ENCODE data around the gene BICDL2. TPM values are rescaled to one million over a fixed set of nuclear protein-coding genes. Genes with fewer than 3 reads are reported as not detected.
"Not testable (repeated sequence)": the region's sequence is repeated elsewhere in the genome, so short reads cannot be mapped to it uniquely, and the experiment has no call there.

Gene BICDL2
- total and polyA plus RNA-seq, 5 donors = not detected

GRCh38 chr16:3074860-3075522 lies 38.2 kb upstream of the BICDL2 start:
- DNase-seq (peak in 1 of 3 donors; percentile 69), ATAC-seq (peak; percentile 18 to 22)
- H3K9me3 ChIP-seq (ENCODE audit: control insufficient read depth, low read length) = no peaks in the 10 kb centered on the region
- no peaks in the 10 kb centered on the region for H3K27me3 ChIP-seq (ENCODE audit: control insufficient read depth, insufficient read depth)
- H3K27ac ChIP-seq (ENCODE audit: low read length) = no peak overlapping the region
- 53% methylated on average over 9 of the region's 9 CpGs for WGBS
- intact Hi-C loops (cut with DNase I) = no loop called here
- H3K4me1 ChIP-seq (ENCODE audit: control insufficient read depth, insufficient read depth, low read length) = no peaks in the 10 kb centered on the region
- H3K4me3 ChIP-seq (ENCODE audit: low read length) = no peak overlapping the region

DNA sequence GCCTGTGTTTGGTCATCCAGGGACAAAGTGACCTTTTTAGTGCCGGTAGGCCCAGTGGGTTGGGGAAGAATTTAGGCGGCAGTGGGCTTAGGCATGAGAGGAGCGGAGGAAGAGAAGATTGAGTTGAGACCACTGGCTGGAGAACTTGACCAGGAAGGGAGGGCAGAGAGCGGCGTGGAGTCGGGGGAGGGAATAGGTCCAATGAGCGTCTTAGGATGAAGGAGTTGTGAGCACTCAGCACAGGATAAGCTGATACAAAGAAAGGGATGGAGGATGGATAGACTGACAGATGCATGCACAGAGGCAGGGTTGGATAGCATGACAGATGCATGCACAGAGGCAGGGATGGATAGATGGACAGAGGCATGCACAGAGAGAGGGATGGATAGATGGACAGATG lies 36.7 kb upstream of the BICDL2 start:
- Histone ChIP-seq H3K4me1 (ENCODE audit: control insufficient read depth, insufficient read depth, low read length) (no peaks in the 10 kb centered on the region), H3K27ac (ENCODE audit: low read length) (no peak overlapping the region), H3K9me3 (ENCODE audit: control insufficient read depth, low read length) (no peaks in the 10 kb centered on the region), H3K4me3 (ENCODE audit: low read length) (no peak overlapping the region), H3K27me3 (ENCODE audit: control insufficient read depth, insufficient read depth) (no peaks in the 10 kb centered on the region)
- intact Hi-C loops (cut with DNase I) = no loop called here
- 87% methylated on average over 7 of the region's 7 CpGs for WGBS
- DNase-seq = peak in 1 of 3 donors; percentile 14
- ATAC-seq = no peak

DNA sequence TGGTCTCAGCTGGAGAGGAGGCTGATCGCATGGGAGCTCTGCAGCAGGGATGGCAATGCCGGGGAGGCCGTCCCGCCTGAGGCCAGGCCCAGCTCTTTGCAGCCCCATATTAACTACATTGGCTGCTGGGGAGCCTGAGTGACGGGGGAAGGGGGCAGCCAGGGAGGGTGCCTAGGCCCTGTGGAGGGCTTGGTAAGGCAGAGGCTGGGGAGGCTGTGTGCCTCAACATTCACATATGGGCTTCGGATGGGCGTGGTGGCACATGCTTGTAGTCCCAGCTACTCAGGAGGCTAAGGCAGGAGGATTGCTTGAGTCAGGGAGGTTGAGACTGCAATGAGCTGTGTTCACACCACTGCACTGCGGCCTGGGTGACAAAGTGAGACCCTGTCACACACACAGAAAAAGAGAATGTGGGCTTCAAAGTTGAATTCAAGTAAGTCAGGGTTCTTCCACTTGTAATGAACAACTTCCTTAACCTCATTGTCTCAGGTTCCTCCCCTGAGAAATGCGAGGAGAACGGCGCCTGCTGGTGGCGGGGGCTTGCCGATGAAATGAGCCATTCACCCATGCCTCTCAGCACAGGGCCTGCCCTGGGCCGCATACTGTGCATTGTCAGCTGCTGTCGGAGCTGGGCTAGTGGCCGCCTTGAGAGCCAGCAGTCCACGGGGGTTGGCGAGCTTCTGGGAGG lies 36.0 kb upstream of the BICDL2 start:
- H3K4me3 ChIP-seq (ENCODE audit: low read length); intact Hi-C loops (cut with DNase I); H3K9me3 ChIP-seq (ENCODE audit: control insufficient read depth, low read length); H3K27ac ChIP-seq (ENCODE audit: low read length); DNase-seq; ATAC-seq; H3K4me1 ChIP-seq (ENCODE audit: control insufficient read depth, insufficient read depth, low read length); H3K27me3 ChIP-seq (ENCODE audit: control insufficient read depth, insufficient read depth): not testable (repeated sequence)
- WGBS = 61% methylated on average over 16 of the region's 18 CpGs

DNA sequence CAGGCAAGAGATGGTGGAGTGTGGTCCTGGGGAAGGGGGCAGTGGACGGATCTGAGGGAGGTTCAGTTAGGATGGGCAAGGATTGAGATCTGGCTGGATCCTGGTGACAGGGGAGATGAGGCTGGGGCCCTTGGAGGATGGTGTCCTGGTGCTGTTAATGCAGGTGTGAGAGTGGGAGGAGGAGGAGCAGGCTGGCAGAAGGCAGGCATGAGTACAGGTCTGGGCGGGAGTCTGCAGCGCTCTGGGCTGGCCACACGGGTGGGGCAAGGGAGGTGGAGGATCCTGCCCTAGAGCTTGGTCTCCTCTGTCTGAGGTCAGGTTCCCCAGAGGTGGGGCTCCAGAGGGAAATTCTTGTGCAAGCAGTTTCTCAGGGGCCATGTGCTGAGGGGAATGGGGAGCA lies 35.4 kb upstream of the BICDL2 start:
- H3K4me1 ChIP-seq (ENCODE audit: control insufficient read depth, insufficient read depth, low read length); H3K27ac ChIP-seq (ENCODE audit: low read length); H3K27me3 ChIP-seq (ENCODE audit: control insufficient read depth, insufficient read depth); H3K9me3 ChIP-seq (ENCODE audit: control insufficient read depth, low read length); intact Hi-C loops (cut with DNase I); H3K4me3 ChIP-seq (ENCODE audit: low read length): not testable (repeated sequence)
- 62% methylated on average over 3 of the region's 4 CpGs for WGBS
- ATAC-seq = peak in 1 of 2 donors; percentile 4
- peak in 1 of 3 donors; percentile 36 for DNase-seq

- 90% methylated on average over 7 of the region's 7 CpGs for WGBS
- ATAC-seq (no peak), DNase-seq (no peak)
- Histone ChIP-seq H3K9me3 (ENCODE audit: control insufficient read depth, low read length) (no peaks in the 10 kb centered on the region), H3K4me3 (ENCODE audit: low read length) (no peak overlapping the region), H3K4me1 (ENCODE audit: control insufficient read depth, insufficient read depth, low read length) (no peaks in the 10 kb centered on the region), H3K27ac (ENCODE audit: low read length) (no peak overlapping the region), H3K27me3 (ENCODE audit: control insufficient read depth, insufficient read depth) (no peaks in the 10 kb centered on the region)
- intact Hi-C loops (cut with DNase I) = no loop called here
Measured at GRCh38 chr16:3071655-3072054, 34.9 kb upstream of the BICDL2 start.

- no peaks in the 10 kb centered on the region for H3K9me3 ChIP-seq (ENCODE audit: control insufficient read depth, low read length)
- DNase-seq (peak in 2 of 3 donors; percentile 27 to 47), ATAC-seq (no peak)
- intact Hi-C loops (cut with DNase I) = no loop called here
- no peak overlapping the region for H3K4me3 ChIP-seq (ENCODE audit: low read length)
- H3K27me3 ChIP-seq (ENCODE audit: control insufficient read depth, insufficient read depth) = no peaks in the 10 kb centered on the region
- 86% methylated on average over 9 of the region's 9 CpGs for WGBS
- no peak overlapping the region for H3K27ac ChIP-seq (ENCODE audit: low read length)
- no peaks in the 10 kb centered on the region for H3K4me1 ChIP-seq (ENCODE audit: control insufficient read depth, insufficient read depth, low read length)
Measured at GRCh38 chr16:3070608-3071111, 33.9 kb upstream of the BICDL2 start.

DNA sequence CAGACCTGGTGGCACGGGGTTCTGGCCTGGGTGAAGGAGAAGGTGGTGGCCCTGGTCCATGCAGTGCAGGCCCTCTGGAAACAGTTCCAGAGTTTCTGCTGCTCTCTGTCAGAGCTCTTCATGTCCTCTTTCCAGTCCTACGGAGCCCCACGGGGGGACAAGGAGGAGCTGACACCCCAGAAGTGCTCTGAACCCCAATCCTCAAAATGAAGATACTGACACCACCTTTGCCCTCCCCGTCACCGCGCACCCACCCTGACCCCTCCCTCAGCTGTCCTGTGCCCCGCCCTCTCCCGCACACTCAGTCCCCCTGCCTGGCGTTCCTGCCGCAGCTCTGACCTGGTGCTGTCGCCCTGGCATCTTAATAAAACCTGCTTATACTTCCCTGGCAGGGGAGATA lies 32.4 kb upstream of the BICDL2 start:
- H3K4me3 ChIP-seq (ENCODE audit: low read length); H3K27ac ChIP-seq (ENCODE audit: low read length); H3K4me1 ChIP-seq (ENCODE audit: control insufficient read depth, insufficient read depth, low read length); H3K9me3 ChIP-seq (ENCODE audit: control insufficient read depth, low read length); ATAC-seq; H3K27me3 ChIP-seq (ENCODE audit: control insufficient read depth, insufficient read depth): not testable (repeated sequence)
- DNase-seq = peak in 1 of 3 donors; percentile 38
- intact Hi-C loops (cut with DNase I) = loop anchor here in 2 of 4 donors (10.0 kb wide), 2 partner anchors 46 to 96 kb away; partner anchors contain the start of gene ZNF205 (in 1 of the 2)
- WGBS = 91% methylated on average over 10 of the region's 11 CpGs

DNA sequence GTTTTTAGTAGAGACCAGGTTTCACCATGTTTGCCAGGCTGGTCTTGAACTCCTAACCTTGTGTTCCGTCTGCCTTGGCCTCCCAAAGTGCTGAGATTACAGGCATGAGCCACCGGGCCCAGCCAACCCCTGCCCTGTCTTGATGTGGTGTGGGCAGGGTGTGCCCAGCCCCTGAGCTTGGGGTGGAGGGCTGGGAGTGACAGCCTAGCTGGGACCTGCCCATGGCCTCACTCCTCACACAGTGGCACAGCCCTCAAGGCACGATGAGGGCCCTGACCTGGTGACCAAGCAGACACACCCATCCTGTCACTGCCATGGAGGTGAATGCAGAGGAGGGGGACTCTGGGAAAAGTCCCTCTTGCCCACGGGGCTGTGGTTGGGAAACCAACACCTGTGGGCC lies 31.7 kb upstream of the BICDL2 start:
- intact Hi-C loops (cut with DNase I) = loop anchor here in 2 of 4 donors (10.0 kb wide), 2 partner anchors 46 to 96 kb away; partner anchors contain the start of gene ZNF205 (in 1 of the 2)
- Histone ChIP-seq H3K9me3 (ENCODE audit: control insufficient read depth, low read length) (no peaks in the 10 kb centered on the region), H3K27ac (ENCODE audit: low read length) (no peak overlapping the region), H3K27me3 (ENCODE audit: control insufficient read depth, insufficient read depth) (no peaks in the 10 kb centered on the region), H3K4me1 (ENCODE audit: control insufficient read depth, insufficient read depth, low read length) (no peaks in the 10 kb centered on the region), H3K4me3 (ENCODE audit: low read length) (no peak overlapping the region)
- DNase-seq = peak in 1 of 3 donors; percentile 47
- ATAC-seq = no peak
- WGBS = 57% methylated on average over 4 of the region's 4 CpGs

DNA sequence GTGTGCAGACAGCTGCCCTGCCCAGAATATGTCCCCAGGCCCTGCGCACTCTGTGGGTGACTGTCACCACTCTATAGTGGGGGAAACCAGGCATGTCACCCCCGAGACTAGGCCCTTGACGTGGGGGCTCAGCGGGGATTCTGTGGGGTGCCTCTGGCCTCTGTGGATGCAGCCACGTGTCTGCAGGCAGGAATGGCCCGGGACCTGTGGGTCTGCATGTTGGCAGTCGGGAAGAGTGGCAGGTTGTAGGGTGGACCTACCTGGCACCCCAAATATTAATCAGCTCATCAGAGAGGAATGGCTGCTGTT lies 29.6 kb upstream of the BICDL2 start:
- H3K4me3 ChIP-seq (ENCODE audit: low read length) = peak overlapping the region; percentile 48
- H3K4me1 ChIP-seq (ENCODE audit: control insufficient read depth, insufficient read depth, low read length) = no peaks in the 10 kb centered on the region
- H3K27ac ChIP-seq (ENCODE audit: low read length) = no peak overlapping the region
- WGBS = 56% methylated on average over 7 of the region's 7 CpGs
- intact Hi-C loops (cut with DNase I) = loop anchor here in 2 of 4 donors (10.0 kb wide), 2 partner anchors 48 to 98 kb away; partner anchors contain the start of gene ZNF205 (in 1 of the 2)
- DNase-seq (peak in 1 of 3 donors; percentile 41), ATAC-seq (no peak)
- H3K27me3 ChIP-seq (ENCODE audit: control insufficient read depth, insufficient read depth) = no peaks in the 10 kb centered on the region
- H3K9me3 ChIP-seq (ENCODE audit: control insufficient read depth, low read length) = no peaks in the 10 kb centered on the region

GRCh38 chr16:3065742-3066439 lies 29.1 kb upstream of the BICDL2 start:
- peak overlapping the region; percentile 48 for H3K4me3 ChIP-seq (ENCODE audit: low read length)

More at GRCh38 chr16:3065742-3066439, 29.1 kb upstream of the BICDL2 start:
- Histone ChIP-seq H3K9me3 (ENCODE audit: control insufficient read depth, low read length) (no peaks in the 10 kb centered on the region), H3K27ac (ENCODE audit: low read length) (peak overlapping the region; percentile 78), H3K27me3 (ENCODE audit: control insufficient read depth, insufficient read depth) (no peaks in the 10 kb centered on the region), H3K4me1 (ENCODE audit: control insufficient read depth, insufficient read depth, low read length) (no peaks in the 10 kb centered on the region)
- WGBS = 42% methylated on average over 26 of the region's 26 CpGs
- intact Hi-C loops (cut with DNase I) = loop anchor here in 2 of 4 donors (10.0 kb wide), 2 partner anchors 49 to 99 kb away; partner anchors contain the start of gene ZNF205 (in 1 of the 2)
- DNase-seq (peak in 1 of 3 donors; percentile 65), ATAC-seq (peak; percentile 2 to 30)

Data from right cardiac atrium (tissue), 5 donors.